Urinary bladder (tissue), 4 donors: ENCODE measurements around the gene CDH15. TPM values are rescaled to one million over a fixed set of nuclear protein-coding genes. Genes with fewer than 3 reads are reported as not detected.
"Not testable (repeated sequence)": the region's sequence is repeated elsewhere in the genome, so short reads cannot be mapped to it uniquely, and the experiment has no call there.

Experiments
- DNase-seq: peaks from one replicate; pipeline ENCODE4 v3.0.0-alpha.2; 2015; ENCODE audit errors: extremely low spot score
- H3K27ac ChIP-seq: one replicate; pipeline ENCODE4 v1.5.1; 2013; ENCODE audit warnings: low read depth, mild to moderate bottlenecking, moderate library complexity
- H3K36me3 ChIP-seq: one replicate; pipeline ENCODE4 v1.6.1; 2013; ENCODE audit warnings: mild to moderate bottlenecking, moderate library complexity; ENCODE audit not compliant: insufficient read depth
- H3K4me1 ChIP-seq: one replicate; pipeline ENCODE4 v1.6.1; 2013; ENCODE audit warnings: mild to moderate bottlenecking, moderate library complexity; ENCODE audit not compliant: insufficient read depth
- H3K4me3 ChIP-seq: one replicate; pipeline ENCODE4 v1.5.1; 2013; ENCODE audit warnings: low read depth, low read length
- WGBS: extraction: QIAGEN DNeasy Blood & Tissue Kit; methylation state at CpG from one replicate; pipeline ENCODE4 v1.1.7; 2013; 5-methylcytosine and 5-hydroxymethylcytosine counted together
- polyA plus RNA-seq: library from polyadenylated mRNA; stranded (reverse); fragments of 200-250 nt; gene quantifications from one replicate; pipeline ENCODE4 v1.2.3, GENCODE V29; 2013
- total RNA-seq: library from RNA; depleted of rRNA; stranded (reverse); fragments of >200 nt; gene quantifications from one replicate; pipeline ENCODE4 v1.2.3, GENCODE V29; 2014
- donor health status: healthy with polysubstance abuse.
- donor health status: healthy.

CDH15 gene
- total and polyA plus RNA-seq, 2 donors: 0.05 to 3.7 TPM

DNA sequence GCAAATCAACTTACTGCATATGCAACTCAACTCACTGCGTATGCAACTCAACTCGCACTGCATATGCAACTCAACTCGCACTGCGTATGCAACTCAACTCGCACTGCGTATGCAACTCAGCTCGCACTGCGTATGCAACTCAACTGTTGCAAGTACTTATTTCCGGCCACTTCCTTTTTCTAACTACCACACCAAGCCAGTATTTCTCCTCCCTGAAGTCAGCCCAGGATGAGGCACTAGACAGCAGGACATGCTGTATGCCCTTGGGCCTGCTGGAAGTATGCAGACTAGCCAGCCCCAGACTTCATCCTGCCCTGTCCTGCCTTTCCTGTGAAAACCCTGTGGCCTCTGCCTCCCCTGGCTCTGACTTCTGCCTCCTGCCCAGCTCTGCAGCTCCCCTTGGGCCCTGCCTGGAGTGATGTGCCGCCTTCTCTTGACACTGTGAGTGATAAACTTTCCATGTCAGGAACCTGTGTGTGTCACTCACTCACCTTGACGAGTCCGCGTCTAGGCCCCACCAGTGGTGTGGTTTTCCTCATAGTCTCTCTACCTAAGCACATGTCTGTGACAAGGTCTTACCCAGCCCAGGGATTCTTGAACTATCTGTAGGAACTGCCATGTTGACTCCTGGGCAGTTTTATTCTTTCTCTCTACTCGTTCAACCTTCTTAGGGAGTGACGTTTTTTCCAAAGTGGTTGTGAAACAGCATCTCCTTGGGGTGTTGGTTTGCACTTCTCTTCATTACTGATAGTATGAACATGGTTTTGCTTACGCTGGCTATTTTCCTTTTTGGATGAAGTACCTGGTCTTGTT lies 62.3 kb downstream of the CDH15 start:
- DNase-seq: no peak
- no peak overlapping the region for H3K27ac ChIP-seq
- WGBS: 96% methylated on average over 16 of the region's 16 CpGs
- H3K4me3 ChIP-seq: no peak overlapping the region
- H3K4me1 ChIP-seq: no peaks in the 10 kb centered on the region
- peaks cover 2% of the 10 kb centered on the region for H3K36me3 ChIP-seq

DNA sequence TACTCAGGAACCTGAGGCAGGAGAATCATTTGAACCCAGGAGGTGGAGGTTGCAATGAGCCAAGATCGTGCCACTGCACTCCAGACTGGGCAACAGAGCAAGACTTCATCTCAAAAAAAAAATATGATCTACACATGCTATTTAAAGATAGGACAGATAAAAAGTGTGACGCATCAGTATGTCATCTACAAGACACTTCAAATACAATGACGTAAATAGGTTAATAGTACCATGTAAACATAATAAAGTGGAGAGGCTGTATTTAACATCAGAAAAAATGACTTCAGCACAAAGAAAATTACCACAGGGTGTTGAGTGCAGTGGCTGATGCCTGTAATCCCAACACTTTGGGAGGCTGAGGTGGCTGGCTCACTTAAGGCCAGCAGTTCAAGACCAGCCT lies 66.2 kb downstream of the CDH15 start:
- H3K27ac ChIP-seq: no peak overlapping the region
- 85% methylated on average over 3 of the region's 3 CpGs for WGBS
- no peaks in the 10 kb centered on the region for H3K4me1 ChIP-seq
- no peaks in the 10 kb centered on the region for H3K36me3 ChIP-seq
- no peak for DNase-seq
- H3K4me3 ChIP-seq: no peak overlapping the region

DNA sequence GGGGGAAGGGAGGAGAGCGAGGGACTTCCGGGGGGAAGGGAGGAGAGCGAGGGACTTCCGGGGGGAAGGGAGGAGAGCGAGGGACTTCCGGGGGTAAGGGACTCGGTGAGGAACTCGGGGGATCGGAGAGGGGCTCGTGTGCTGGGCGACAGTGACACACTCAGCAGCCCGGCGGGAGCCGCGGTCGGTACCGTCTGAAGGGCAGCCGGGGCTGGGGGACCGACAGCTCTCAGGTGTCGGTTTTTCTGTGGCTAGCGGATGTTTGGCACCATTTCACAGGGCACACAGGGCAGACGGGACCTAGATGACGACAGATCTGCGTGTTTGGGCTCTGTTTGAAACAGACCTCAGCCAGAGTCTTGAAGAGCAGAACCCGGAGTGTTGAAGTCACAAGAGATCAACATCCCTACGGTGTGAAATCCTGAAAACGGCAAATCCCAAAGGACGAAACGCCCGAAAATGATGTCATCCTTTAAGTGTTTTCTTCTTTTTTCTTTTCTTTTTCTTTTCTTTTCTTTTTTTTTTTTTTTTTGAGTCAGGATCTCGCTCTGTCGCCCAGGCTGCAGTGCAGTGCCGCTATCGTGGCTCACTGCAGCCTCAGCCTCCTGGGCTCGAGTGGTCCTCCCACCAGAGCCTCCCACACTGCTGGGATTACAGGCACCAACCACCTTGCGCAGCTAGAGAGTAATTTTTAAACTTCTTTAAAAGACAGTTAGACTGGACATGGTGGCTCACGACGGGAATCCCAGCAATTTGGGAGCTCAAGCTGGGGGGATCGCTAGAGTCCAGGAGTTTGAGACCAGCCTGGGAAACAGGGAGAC lies 69.8 kb downstream of the CDH15 start:
- no peaks in the 10 kb centered on the region for H3K36me3 ChIP-seq
- peak overlapping the region; percentile 39 for H3K4me3 ChIP-seq
- WGBS: 5% methylated on average over 37 of the region's 39 CpGs
- no peaks in the 10 kb centered on the region for H3K4me1 ChIP-seq
- no peak for DNase-seq
- H3K27ac ChIP-seq: peak overlapping the region; percentile 89

DNA sequence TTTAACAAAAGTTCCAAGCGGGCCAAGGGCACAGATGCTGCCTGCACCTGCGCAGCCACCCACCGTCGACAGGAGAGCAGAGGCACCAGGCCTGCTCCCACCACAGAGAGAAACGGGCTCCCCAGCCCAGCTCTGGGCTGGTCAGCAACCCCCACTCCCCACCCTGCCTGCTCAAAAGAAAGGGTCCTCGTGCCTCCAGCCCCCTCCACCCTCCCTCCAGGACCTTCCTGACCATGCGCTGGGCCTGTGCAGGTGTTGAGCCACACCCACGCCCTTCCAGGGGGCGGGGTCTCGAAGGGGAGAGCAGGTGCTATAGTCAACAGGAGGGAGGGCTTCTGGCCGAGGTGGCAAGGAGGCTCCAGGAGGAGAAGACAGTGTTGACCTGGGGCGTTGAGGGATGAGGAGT lies 71.2 kb downstream of the CDH15 start:
- no peaks in the 10 kb centered on the region for H3K36me3 ChIP-seq
- DNase-seq: no peak
- 54% methylated on average over 12 of the region's 12 CpGs for WGBS

DNA sequence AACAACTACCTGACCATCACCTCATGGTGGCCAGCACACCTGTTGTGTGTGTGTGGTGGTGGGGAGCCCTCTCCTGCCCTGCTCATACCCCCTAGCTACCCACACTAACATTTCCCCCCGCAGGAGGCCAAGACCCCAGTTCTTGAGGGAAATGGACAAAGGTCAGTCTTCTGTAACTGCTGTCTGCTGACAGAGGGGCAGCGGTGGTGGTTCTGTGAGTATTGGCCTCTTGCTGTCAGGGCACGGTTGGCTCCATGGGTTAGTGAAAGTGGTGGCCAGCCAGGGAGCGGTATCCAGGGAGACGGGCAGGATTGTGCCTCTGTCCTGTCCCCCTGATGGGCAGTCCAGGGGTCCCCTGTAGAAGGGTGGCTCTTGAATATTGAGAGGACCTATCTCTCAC lies 72.1 kb downstream of the CDH15 start:
- peaks cover 3% of the 10 kb centered on the region for H3K4me1 ChIP-seq
- no peak for DNase-seq
- H3K27ac ChIP-seq: no peak overlapping the region
- no peaks in the 10 kb centered on the region for H3K36me3 ChIP-seq
- H3K4me3 ChIP-seq: no peak overlapping the region
- 78% methylated on average over 5 of the region's 5 CpGs for WGBS

More for the DNA sequence above, 71.2 kb downstream of the CDH15 start:
- H3K27ac ChIP-seq: no peak overlapping the region
- no peak overlapping the region for H3K4me3 ChIP-seq
- peaks cover 3% of the 10 kb centered on the region for H3K4me1 ChIP-seq

DNA sequence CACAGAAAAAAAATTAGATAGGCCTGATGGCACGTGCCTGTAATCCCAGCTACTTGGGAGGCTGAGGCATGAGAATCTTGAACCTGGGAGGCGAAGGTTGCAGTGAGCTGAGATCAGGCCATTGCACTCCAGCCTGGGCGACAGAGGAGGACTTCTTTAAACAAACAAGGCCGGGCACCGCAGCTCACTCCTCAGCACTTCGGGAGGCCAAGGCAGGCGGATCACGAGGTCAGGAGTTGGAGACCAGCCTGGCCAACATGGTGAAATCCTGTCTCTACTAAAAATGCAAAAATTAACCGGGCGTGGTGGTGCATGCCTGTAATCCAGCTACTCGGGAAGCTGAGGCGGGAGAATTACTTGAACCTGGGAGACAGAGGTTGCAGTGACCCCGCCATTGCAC lies 72.7 kb downstream of the CDH15 start:
- not testable (repeated sequence) for DNase-seq, H3K27ac ChIP-seq, H3K4me3 ChIP-seq, H3K4me1 ChIP-seq, H3K36me3 ChIP-seq
- WGBS: 76% methylated on average over 13 of the region's 13 CpGs

DNA sequence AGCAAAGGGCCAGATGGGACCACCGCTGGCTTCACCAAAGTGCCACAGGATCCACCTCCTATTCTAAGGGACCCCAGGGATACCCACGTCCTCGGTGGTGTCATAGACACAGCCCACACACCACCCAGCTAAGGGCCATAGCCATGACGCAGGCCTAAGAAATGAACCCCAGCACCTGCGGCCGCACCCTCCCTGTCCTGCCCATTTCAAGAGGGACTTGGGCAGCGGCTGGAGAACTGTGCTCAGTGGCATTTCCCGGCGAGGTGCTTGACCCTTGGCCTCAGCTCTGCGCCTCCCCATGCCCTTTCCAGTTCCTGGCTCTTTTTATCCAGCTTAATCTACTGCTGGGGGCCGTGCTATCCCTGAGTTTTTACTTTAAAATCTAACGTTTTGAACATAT lies 73.2 kb downstream of the CDH15 start:
- H3K36me3 ChIP-seq: no peaks in the 10 kb centered on the region
- peaks cover 3% of the 10 kb centered on the region for H3K4me1 ChIP-seq
- DNase-seq: no peak
- H3K27ac ChIP-seq: no peak overlapping the region
- 69% methylated on average over 12 of the region's 12 CpGs for WGBS
- no peak overlapping the region for H3K4me3 ChIP-seq

Other genes with a start within 250 kb of the CDH15 start
- gene CBFA2T3, start 194.5 kb upstream of the CDH15 start, total RNA-seq: 1.5 TPM
- 6.2 TPM for gene CBFA2T3, start 194.5 kb upstream of the CDH15 start, polyA plus RNA-seq
- gene ACSF3, start 77.9 kb upstream of the CDH15 start, total RNA-seq: 19.7 TPM
- 19.1 TPM for gene ACSF3, start 77.9 kb upstream of the CDH15 start, polyA plus RNA-seq
- gene SLC22A31, start 28.8 kb downstream of the CDH15 start, total RNA-seq: not detected
- 0.28 TPM for gene SLC22A31, start 28.8 kb downstream of the CDH15 start, polyA plus RNA-seq
- gene ZNF778, start 46.0 kb downstream of the CDH15 start, total RNA-seq: 9.5 TPM
- 5.1 TPM for gene ZNF778, start 46.0 kb downstream of the CDH15 start, polyA plus RNA-seq